GM12874 (cell line): Measurements from ENCODE around the gene PALS2.

Experiments
- CTCF ChIP-seq: IDR thresholded peaks from 2 replicates; pipeline ENCODE4 v1.5.1; 2011; ENCODE audit warnings: low read depth, mild to moderate bottlenecking, control low read depth, low read length, moderate library complexity; ENCODE audit not compliant: insufficient read depth

The PALS2 gene

GRCh38 chr7:24573554-24574338, 494 bp downstream of the PALS2 start:
- TF ChIP-seq CTCF = no peak

GRCh38 chr7:24574386-24574785, 1.1 kb downstream of the PALS2 start:
- no peak for TF ChIP-seq CTCF

GRCh38 chr7:24574950-24575349, 1.7 kb downstream of the PALS2 start:
- TF ChIP-seq CTCF = no peak

- TF ChIP-seq CTCF = peak; percentile 60
Observed at GRCh38 chr7:24576171-24577025, 3.1 kb downstream of the PALS2 start.

GRCh38 chr7:24578052-24578451, 4.8 kb downstream of the PALS2 start:
- no peak for TF ChIP-seq CTCF

GRCh38 chr7:24580283-24580946, 7.2 kb downstream of the PALS2 start:
- no peak for TF ChIP-seq CTCF

- TF ChIP-seq CTCF = no peak
Observed at GRCh38 chr7:24582166-24582565, 8.9 kb downstream of the PALS2 start.
